ENCODE results near the gene DCAF4.

DNA sequence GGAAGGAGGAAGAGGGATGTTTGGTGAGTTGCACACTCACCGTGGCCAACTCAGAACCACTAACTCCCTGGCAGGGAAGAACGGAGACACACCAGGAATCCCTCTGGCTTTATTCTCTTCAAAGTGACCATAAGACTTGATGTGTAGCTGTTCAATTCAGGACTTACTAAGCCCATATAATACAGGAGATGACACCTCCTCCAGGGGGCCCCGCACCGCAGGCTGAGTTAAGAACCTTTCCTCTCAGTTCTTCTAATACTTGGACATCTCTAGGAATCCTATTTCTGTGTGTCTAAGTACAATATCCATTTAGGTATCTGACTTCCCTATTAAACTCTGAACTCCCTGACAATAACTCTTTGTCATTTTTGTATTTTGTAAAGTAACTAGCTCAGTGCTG, 49.5 kb downstream of the DCAF4 start:
- TF ChIP-seq CSDC2 (CRISPR knock-in tag; IDR thresholded peaks at IDR 0.05): no peak
- TF ChIP-seq ESRRG (CRISPR knock-in tag; IDR thresholded peaks at IDR 0.05): no peak
- TF ChIP-seq, protein P1, sequence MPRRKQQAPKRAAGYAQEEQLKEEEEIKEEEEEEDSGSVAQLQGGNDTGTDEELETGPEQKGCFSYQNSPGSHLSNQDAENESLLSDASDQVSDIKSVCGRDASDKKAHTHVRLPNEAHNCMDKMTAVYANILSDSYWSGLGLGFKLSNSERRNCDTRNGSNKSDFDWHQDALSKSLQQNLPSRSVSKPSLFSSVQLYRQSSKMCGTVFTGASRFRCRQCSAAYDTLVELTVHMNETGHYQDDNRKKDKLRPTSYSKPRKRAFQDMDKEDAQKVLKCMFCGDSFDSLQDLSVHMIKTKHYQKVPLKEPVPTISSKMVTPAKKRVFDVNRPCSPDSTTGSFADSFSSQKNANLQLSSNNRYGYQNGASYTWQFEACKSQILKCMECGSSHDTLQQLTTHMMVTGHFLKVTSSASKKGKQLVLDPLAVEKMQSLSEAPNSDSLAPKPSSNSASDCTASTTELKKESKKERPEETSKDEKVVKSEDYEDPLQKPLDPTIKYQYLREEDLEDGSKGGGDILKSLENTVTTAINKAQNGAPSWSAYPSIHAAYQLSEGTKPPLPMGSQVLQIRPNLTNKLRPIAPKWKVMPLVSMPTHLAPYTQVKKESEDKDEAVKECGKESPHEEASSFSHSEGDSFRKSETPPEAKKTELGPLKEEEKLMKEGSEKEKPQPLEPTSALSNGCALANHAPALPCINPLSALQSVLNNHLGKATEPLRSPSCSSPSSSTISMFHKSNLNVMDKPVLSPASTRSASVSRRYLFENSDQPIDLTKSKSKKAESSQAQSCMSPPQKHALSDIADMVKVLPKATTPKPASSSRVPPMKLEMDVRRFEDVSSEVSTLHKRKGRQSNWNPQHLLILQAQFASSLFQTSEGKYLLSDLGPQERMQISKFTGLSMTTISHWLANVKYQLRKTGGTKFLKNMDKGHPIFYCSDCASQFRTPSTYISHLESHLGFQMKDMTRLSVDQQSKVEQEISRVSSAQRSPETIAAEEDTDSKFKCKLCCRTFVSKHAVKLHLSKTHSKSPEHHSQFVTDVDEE (CRISPR knock-in tag; IDR thresholded peaks at IDR 0.05): no peak
- TF ChIP-seq, protein P2, sequence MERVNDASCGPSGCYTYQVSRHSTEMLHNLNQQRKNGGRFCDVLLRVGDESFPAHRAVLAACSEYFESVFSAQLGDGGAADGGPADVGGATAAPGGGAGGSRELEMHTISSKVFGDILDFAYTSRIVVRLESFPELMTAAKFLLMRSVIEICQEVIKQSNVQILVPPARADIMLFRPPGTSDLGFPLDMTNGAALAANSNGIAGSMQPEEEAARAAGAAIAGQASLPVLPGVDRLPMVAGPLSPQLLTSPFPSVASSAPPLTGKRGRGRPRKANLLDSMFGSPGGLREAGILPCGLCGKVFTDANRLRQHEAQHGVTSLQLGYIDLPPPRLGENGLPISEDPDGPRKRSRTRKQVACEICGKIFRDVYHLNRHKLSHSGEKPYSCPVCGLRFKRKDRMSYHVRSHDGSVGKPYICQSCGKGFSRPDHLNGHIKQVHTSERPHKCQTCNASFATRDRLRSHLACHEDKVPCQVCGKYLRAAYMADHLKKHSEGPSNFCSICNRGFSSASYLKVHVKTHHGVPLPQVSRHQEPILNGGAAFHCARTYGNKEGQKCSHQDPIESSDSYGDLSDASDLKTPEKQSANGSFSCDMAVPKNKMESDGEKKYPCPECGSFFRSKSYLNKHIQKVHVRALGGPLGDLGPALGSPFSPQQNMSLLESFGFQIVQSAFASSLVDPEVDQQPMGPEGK (CRISPR knock-in tag; IDR thresholded peaks at IDR 0.05; ENCODE audit: borderline replicate concordance): no peak
- TF ChIP-seq RARB (CRISPR knock-in tag; IDR thresholded peaks at IDR 0.05): no peak
- TF ChIP-seq ZFP30 (CRISPR knock-in tag; IDR thresholded peaks at IDR 0.05): no peak
- no peak for TF ChIP-seq ZNF70 (CRISPR knock-in tag; IDR thresholded peaks at IDR 0.05)
- TF ChIP-seq ARNTL (CRISPR knock-in tag; IDR thresholded peaks at IDR 0.05; ENCODE audit: borderline replicate concordance, low read depth): no peak
- TF ChIP-seq, protein P3, sequence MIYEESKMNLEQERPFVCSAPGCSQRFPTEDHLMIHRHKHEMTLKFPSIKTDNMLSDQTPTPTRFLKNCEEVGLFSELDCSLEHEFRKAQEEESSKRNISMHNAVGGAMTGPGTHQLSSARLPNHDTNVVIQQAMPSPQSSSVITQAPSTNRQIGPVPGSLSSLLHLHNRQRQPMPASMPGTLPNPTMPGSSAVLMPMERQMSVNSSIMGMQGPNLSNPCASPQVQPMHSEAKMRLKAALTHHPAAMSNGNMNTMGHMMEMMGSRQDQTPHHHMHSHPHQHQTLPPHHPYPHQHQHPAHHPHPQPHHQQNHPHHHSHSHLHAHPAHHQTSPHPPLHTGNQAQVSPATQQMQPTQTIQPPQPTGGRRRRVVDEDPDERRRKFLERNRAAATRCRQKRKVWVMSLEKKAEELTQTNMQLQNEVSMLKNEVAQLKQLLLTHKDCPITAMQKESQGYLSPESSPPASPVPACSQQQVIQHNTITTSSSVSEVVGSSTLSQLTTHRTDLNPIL (CRISPR knock-in tag; IDR thresholded peaks at IDR 0.05; ENCODE audit: low read depth): no peak
- TF ChIP-seq ZNF8 (CRISPR knock-in tag; IDR thresholded peaks at IDR 0.05): no peak
- TF ChIP-seq ZFP3 (CRISPR knock-in tag; IDR thresholded peaks at IDR 0.05): no peak
